GM10266 (cell line): ENCODE measurements around the gene CALY.

ENCODE experiments used
- DNase-seq: peaks from one replicate; pipeline ENCODE4 v3.0.0; 2012; ENCODE audit errors: extremely low spot score
- CTCF ChIP-seq: IDR thresholded peaks from 2 replicates; pipeline ENCODE4 v1.5.1; 2012; ENCODE audit warnings: mild to moderate bottlenecking, low read depth; ENCODE audit not compliant: control insufficient read depth, insufficient read depth; ENCODE audit errors: missing control alignments

CALY gene

DNA sequence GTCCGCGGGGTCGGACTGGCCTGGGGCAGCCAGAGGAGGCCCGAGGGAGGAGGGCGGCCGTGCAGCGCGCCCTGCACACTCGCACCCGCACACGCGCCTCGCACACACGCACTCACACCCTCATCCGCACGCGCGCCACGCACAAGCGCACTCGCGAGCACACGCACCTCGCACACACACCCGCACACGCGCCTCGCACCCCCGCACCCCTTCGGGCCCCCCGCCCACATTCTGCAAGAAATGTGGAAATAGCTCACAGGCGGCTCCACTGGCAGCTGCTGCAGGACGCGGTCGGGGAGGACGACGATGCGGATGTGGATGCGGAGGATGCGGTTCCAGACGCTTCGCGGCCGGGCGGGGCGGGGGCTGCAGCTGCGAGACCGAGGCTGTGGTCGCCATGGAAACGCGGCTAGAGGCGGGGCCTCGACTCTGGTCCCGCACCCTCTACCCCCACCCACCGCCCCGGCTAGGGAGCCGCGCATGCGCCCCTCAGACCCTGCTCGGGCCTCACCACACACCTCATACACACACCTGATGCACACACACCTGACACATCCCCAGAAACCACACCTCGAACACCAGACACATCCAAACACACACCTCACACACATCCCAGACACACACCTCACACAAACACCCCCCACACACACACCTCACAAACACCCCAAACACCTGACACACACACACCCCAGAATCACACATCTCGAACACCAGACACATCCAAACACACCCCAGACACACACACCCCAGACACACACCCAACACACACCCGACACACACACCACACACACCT lies at the start of gene CALY:
Gene CALY (minus strand): TSS at position 320 of the 793 bp plus-strand sequence. CDS start 7,907 bp downstream, outside the sequence.
- no peak for TF ChIP-seq CTCF
- no peak for DNase-seq

- DNase-seq: no peak
- TF ChIP-seq CTCF: no peak
Observed at GRCh38 chr10:133385214-133385613, 48.5 kb upstream of the CALY start.

DNA sequence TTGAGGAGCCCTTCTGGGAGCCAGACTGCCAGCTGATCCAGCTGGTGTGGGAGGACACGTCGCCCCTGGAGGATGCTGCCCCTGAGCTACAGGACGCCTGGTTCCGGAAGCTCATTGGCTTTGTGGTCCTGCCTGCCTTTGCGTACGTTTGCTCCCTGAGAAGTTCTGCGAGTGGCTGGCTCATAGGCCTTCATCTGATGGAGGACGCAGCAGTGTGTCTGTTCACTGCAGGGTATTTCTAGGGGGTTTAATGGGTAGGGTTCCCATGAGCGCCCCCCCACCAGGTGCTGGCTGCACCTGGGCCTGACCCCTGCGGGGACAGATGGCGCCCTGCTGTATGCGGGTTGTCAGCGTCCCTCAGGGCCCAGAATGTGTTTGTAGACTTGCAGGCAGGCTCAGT lies 47.4 kb upstream of the CALY start:
- no peak for DNase-seq
- TF ChIP-seq CTCF: no peak

DNA sequence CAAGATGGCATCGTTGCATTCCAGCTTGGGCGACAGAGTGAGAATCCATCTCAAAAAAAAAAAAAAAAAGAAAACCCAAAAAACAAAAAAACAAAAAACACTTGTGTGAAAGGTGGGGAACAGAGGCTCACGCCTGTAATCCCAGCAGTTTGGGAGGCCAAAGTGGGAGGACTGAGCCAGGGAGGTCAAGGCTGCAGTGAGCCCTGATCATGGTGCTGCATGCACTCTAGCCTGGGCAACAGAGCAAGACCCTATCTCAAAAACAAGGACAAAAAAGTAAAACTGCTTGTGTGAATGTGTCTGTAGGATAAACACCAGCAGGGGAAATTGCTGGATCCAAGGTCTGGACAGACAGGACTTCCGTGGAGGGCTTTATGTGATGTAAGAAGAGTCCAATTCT lies 46.9 kb upstream of the CALY start:
- DNase-seq: no peak
- TF ChIP-seq CTCF: no peak

GRCh38 chr10:133381036-133381435 lies 44.3 kb upstream of the CALY start:
- DNase-seq: no peak
- no peak for TF ChIP-seq CTCF

GRCh38 chr10:133379801-133380666 lies 43.3 kb upstream of the CALY start:
- TF ChIP-seq CTCF: no peak
- DNase-seq: no peak

DNA sequence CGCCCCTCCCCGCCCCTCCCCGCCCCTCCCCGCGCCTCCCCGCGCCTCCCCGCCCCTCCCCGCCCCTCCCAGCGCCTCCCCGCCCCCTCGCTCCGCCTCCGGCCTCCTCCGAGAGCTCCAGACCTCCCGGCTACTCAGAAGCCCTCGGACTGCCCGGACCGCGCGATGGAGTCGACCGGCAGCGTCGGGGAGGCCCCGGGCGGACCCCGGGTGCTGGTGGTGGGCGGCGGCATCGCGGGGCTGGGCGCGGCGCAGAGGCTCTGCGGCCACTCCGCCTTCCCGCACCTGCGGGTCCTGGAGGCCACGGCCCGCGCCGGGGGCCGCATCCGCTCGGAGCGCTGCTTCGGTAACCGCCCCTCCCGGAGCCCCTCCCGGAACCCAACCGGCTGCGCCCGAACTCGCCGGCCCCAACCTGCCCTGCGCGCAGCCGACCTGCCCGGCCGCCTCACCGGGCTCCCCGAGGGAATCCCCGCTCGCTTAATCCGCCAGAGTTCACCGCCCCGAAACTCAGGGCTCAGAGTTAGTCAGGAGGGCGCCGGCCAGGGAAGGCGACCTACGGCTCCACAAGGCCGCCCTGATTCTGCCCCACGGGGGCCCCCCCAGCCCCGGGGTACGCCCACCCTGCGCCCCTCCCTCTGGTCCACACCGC lies 42.6 kb upstream of the CALY start, which contains the start of gene PAOX:
Gene PAOX (plus strand): TSS at position 111 of the 649 bp plus-strand sequence. CDS start 55 bp downstream, at position 166.
- DNase-seq: peak; percentile 89

More for the DNA sequence above, 42.6 kb upstream of the CALY start, which contains the start of gene PAOX:
- no peak for TF ChIP-seq CTCF
